HG02885 (cell line): ENCODE measurements around the gene PLA2G4B.

Experiments
- ATAC-seq: cut with Tn5 transposase; IDR thresholded peaks from one replicate; pipeline ENCODE4 v1.9.1; 2021; ENCODE audit warnings: mild to moderate bottlenecking; ENCODE audit not compliant: unreplicated experiment, poor library complexity

The PLA2G4B gene

GRCh38 chr15:41883484-41883825, 44.8 kb downstream of the PLA2G4B start:
- no peak for ATAC-seq

GRCh38 chr15:41884458-41884857, 45.8 kb downstream of the PLA2G4B start:
- no peak for ATAC-seq

GRCh38 chr15:41885321-41885720, 46.7 kb downstream of the PLA2G4B start:
- no peak for ATAC-seq

- no peak for ATAC-seq
Observed at GRCh38 chr15:41885841-41886240, 47.2 kb downstream of the PLA2G4B start.

GRCh38 chr15:41886741-41887140, 48.1 kb downstream of the PLA2G4B start:
- ATAC-seq: no peak

GRCh38 chr15:41887161-41887560, 48.5 kb downstream of the PLA2G4B start:
- no peak for ATAC-seq

- no peak for ATAC-seq
Observed at GRCh38 chr15:41887893-41888292, 49.2 kb downstream of the PLA2G4B start.

GRCh38 chr15:41888662-41889253, 50.1 kb downstream of the PLA2G4B start:
- ATAC-seq: no peak

GRCh38 chr15:41890050-41890690, 51.5 kb downstream of the PLA2G4B start:
- ATAC-seq: no peak

- ATAC-seq: no peak
Observed at GRCh38 chr15:41891226-41891625, 52.6 kb downstream of the PLA2G4B start.

GRCh38 chr15:41891946-41892345, 53.3 kb downstream of the PLA2G4B start:
- ATAC-seq: no peak

GRCh38 chr15:41892621-41893421, 54.2 kb downstream of the PLA2G4B start:
- no peak for ATAC-seq

- no peak for ATAC-seq
Observed at GRCh38 chr15:41893422-41894250, 55.0 kb downstream of the PLA2G4B start, which contains the start of gene SPTBN5. TSS of gene SPTBN5 (minus strand) at chr15:41894053. CDS start at chr15:41893497, 556 bp downstream.

- ATAC-seq: no peak
Observed at GRCh38 chr15:41894251-41894790, 55.7 kb downstream of the PLA2G4B start.

GRCh38 chr15:41894791-41895463, 56.3 kb downstream of the PLA2G4B start:
- peak; percentile 93 for ATAC-seq

GRCh38 chr15:41895491-41895890, 56.8 kb downstream of the PLA2G4B start:
- no peak for ATAC-seq

- ATAC-seq: no peak
Observed at GRCh38 chr15:41895957-41896356, 57.3 kb downstream of the PLA2G4B start.

- no peak for ATAC-seq
Observed at GRCh38 chr15:41896566-41896965, 57.9 kb downstream of the PLA2G4B start.

GRCh38 chr15:41897363-41897799, 58.7 kb downstream of the PLA2G4B start:
- ATAC-seq: no peak
